ENCODE measurements around the gene EEF2K. TPM values are rescaled to one million over a fixed set of nuclear protein-coding genes. Genes with fewer than 3 reads are reported as not detected.

EEF2K gene
- total and polyA plus RNA-seq, 7 donors = 3.6 to 54.8 (median 37.2) TPM

GRCh38 chr16:22312897-22313781, 107.1 kb downstream of the EEF2K start:
- no peak for TF ChIP-seq EP300 (IDR thresholded peaks at IDR 0.05)
- TF ChIP-seq POLR2AphosphoS5 (IDR thresholded peaks at IDR 0.05) = no peak
- TF ChIP-seq POLR2A (IDR thresholded peaks at IDR 0.05) = no peak
- no peak for TF ChIP-seq CTCF (IDR thresholded peaks at IDR 0.05)
- H3K9me3 ChIP-seq = no peaks in the 10 kb centered on the region
- no peaks in the 10 kb centered on the region for H3K4me1 ChIP-seq
- intact Hi-C loops (cut with DNase I) = no loop called here
- no peak for DNase-seq
- peaks cover 18 to 100% (median 63%) of the 10 kb centered on the region in 4 donors for H3K36me3 ChIP-seq
- no peaks in the 10 kb centered on the region for H3K27me3 ChIP-seq
- no peak overlapping the region for H3K4me3 ChIP-seq
- 86 to 92% methylated on average over 23 of the region's 23 CpGs for WGBS, 2 donors
- H3K27ac ChIP-seq = no peak overlapping the region

DNA sequence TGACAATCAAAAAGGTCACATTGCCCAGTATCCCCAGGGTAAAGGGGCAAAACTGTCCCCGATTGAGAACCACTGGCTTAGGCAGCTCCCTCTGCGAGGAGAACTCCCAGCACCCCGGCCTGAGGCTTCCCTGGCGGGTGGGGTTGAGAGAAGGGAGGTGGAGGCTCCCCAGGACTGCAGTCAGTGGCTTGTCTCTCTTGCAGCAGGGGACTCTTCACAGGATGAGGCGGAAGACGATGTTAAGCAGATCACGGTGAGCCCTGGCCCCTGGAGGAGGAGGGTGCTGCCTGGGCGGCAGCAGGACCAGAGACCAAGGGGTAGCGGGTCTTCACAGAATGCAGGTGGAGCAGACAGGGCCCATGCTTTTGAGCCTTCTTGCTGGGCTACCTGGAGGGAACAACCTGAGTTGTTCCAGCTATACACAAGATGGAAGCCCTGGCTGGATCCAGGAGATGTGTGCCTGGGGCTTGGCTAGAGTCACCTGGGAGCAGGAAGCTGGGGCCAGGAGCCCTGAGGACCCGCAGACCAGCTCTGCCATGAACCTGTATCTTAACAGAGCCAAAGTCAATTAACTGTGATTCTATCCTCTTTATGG, 107.9 kb downstream of the EEF2K start:
- H3K36me3 ChIP-seq = peaks cover 16 to 100% (median 58%) of the 10 kb centered on the region in 4 donors
- H3K4me1 ChIP-seq = no peaks in the 10 kb centered on the region
- H3K27ac ChIP-seq = no peak overlapping the region
- WGBS, 2 donors = 94 to 96% methylated on average over 10 of the region's 10 CpGs
- H3K4me3 ChIP-seq = no peak overlapping the region
- DNase-seq = no peak
- no peaks in the 10 kb centered on the region for H3K27me3 ChIP-seq
- H3K9me3 ChIP-seq = no peaks in the 10 kb centered on the region
- intact Hi-C loops (cut with DNase I) = no loop called here
- no peak for TF ChIP-seq EP300 (IDR thresholded peaks at IDR 0.05)
- no peak for TF ChIP-seq POLR2A (IDR thresholded peaks at IDR 0.05)
- no peak for TF ChIP-seq POLR2AphosphoS5 (IDR thresholded peaks at IDR 0.05)
- no peak for TF ChIP-seq CTCF (IDR thresholded peaks at IDR 0.05)

DNA sequence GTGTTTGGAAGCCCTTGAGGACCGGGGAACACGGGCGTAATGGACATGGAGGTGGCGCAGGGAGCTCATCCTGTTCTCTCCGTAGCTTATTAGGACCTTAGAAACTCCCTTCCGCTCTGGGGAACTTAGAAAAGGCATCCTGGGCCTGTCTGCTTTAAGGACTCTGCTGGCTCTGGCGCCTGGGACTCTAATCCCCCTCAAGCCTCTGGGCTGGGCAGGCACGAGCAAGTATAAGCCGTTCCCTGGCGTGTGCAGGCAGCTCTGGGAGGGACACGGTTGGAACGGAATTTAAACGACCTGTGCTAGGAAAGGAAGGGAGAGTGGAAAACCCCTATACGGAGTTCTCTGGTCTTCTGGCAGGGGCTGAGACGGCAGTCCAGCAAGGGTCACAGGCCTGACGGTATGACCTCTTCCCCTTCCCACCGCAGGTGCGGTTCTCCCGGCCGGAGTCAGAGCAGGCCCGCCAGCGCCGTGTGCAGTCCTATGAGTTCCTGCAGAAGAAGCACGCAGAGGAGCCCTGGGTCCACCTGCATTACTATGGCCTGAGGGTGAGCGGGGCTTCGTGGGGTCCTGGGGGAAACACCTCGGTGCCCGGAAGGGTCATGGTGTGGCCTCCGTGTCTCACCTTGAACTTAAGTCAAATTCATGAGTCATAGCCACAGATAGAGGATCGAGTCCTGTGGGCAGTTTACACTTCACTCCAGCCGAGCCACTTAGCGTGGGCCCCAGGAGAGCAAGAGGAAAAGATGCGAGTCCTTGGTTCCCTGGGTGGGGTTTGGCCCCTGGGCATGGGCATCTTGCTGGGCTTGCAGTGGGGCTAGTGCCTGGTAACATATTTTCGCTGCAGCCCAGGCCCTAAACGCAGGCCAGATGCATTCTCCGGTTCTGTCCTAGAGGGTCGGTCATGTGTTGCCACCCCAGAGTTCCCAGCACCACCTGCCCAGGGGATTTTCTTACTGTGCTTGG, 108.9 kb downstream of the EEF2K start:
- Histone ChIP-seq H3K36me3 (peaks cover 6 to 100% (median 50%) of the 10 kb centered on the region in 4 donors), H3K4me1 (no peaks in the 10 kb centered on the region), H3K4me3 (no peak overlapping the region), H3K27me3 (no peaks in the 10 kb centered on the region), H3K9me3 (no peaks in the 10 kb centered on the region), H3K27ac (no peak overlapping the region)
- no peak for TF ChIP-seq CTCF (IDR thresholded peaks at IDR 0.05)
- no peak for TF ChIP-seq POLR2A (IDR thresholded peaks at IDR 0.05)
- TF ChIP-seq POLR2AphosphoS5 (IDR thresholded peaks at IDR 0.05) = no peak
- TF ChIP-seq EP300 (IDR thresholded peaks at IDR 0.05) = no peak
- WGBS, 2 donors = 90 to 92% methylated on average over 37 of the region's 37 CpGs
- no peak for DNase-seq
- intact Hi-C loops (cut with DNase I) = no loop called here

DNA sequence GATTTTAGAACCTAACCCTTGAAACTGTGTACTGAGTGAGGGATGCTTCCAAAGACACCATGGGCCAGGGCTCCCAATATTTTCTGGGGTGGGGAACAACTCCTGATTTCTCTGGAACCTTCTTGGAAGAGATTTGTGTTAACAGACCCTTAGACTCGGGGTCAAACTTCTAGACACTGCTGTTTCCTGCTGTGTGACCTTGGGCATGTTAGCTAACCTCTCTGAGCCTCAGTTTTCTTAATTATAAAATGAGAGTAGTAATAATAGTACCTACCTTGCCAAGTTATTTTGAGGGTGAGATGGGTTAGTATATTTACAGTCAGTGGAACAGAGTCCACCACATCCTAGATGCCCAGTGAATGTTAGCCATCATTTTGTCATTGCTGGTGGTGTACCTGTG, 109.9 kb downstream of the EEF2K start:
- DNase-seq = no peak
- H3K4me3 ChIP-seq = no peak overlapping the region
- no peaks in the 10 kb centered on the region for H3K27me3 ChIP-seq
- H3K9me3 ChIP-seq = no peaks in the 10 kb centered on the region
- intact Hi-C loops (cut with DNase I) = no loop called here
- H3K36me3 ChIP-seq = peaks cover 4 to 96% (median 46%) of the 10 kb centered on the region in 4 donors
- no peaks in the 10 kb centered on the region for H3K4me1 ChIP-seq
- no peak overlapping the region for H3K27ac ChIP-seq
- TF ChIP-seq POLR2A (IDR thresholded peaks at IDR 0.05) = no peak
- TF ChIP-seq EP300 (IDR thresholded peaks at IDR 0.05) = no peak
- TF ChIP-seq POLR2AphosphoS5 (IDR thresholded peaks at IDR 0.05) = no peak
- TF ChIP-seq CTCF (IDR thresholded peaks at IDR 0.05) = no peak
- 86 to 87% methylated on average over 1 of the region's 1 CpG for WGBS, 2 donors

Data from sigmoid colon (tissue), 7 donors.